Type B pancreatic cell (in vitro differentiated cells): ENCODE results near the gene GET4. TPM values are rescaled to one million over a fixed set of nuclear protein-coding genes. Genes with fewer than 3 reads are reported as not detected.
"Not testable (repeated sequence)": the region's sequence is repeated elsewhere in the genome, so short reads cannot be mapped to it uniquely, and the experiment has no call there.

Source experiments
- DNase-seq: peaks from one replicate; pipeline ENCODE4 v3.0.0; 2021; ENCODE audit warnings: mixed read lengths; ENCODE audit not compliant: unreplicated experiment; ENCODE audit errors: extremely low spot score
- H3K27ac Mint-ChIP-seq: 2 replicates; pipeline ENCODE4 v1.8.0; 2021; ENCODE audit warnings: mild to moderate bottlenecking, mixed read lengths
- H3K27me3 Mint-ChIP-seq: 2 replicates; pipeline ENCODE4 v1.8.0; 2021; ENCODE audit warnings: mixed read lengths
- H3K36me3 Mint-ChIP-seq: 2 replicates; pipeline ENCODE4 v1.8.0; 2021; ENCODE audit warnings: mixed read lengths
- H3K4me1 Mint-ChIP-seq: one replicate; pipeline ENCODE4 v1.8.0; 2021; ENCODE audit warnings: mixed read lengths; ENCODE audit not compliant: unreplicated experiment
- H3K4me3 Mint-ChIP-seq: 2 replicates; pipeline ENCODE4 v1.8.0; 2021; ENCODE audit warnings: mild to moderate bottlenecking, mixed read lengths
- H3K9me3 Mint-ChIP-seq: 2 replicates; pipeline ENCODE4 v1.8.0; 2021; ENCODE audit warnings: mixed read lengths
- total RNA-seq: library from RNA; stranded (reverse); gene quantifications from 2 replicates; pipeline ENCODE4 v1.2.1, GENCODE V29; 2021; ENCODE audit warnings: low replicate concordance
- TF ChIP-seq, protein P1 (sequence below): fragments of 200-600 bp; sonication (generic); conservative IDR thresholded peaks from 2 replicates; pipeline ENCODE4 v1.5.0; 2021; ENCODE audit warnings: antibody characterized with exemption, mild to moderate bottlenecking

GET4 gene
- total RNA-seq, 1 donor from 2014 or later = 46.3 TPM

DNA sequence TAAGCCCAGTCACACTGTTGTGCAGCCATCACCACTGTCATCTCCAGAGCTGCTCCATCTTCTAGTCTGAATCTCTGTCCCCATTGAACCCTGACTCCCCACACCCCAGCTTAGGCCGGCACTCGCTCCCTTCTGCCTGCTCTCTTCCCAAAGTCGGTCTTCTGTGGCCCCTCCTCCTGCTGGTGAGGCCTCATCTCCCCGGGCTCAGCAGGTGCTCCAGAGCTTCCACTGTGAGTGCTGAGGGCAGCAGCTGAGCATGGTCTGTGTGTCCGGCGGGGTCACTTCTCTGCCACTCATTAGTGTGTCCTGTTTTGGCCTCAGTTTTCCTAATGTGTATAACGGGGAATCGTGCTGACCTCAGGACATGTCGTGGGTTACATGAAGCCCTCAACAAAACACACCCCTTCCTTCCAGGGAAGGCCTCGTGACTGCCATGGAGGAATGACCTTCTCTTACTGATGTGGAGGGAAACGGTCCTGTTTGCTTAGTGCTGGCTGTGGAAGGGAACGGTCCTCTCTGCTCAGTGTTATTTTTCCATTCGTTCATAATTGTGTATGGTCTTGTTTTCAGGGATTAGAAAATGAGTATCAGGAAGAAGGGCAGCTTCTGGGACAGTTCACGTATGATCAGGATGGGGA lies 4.3 kb upstream of the GET4 start:
- no peak for DNase-seq
- peaks cover 11% of the 10 kb centered on the region for H3K4me1 Mint-ChIP-seq
- TF ChIP-seq, protein P1, sequence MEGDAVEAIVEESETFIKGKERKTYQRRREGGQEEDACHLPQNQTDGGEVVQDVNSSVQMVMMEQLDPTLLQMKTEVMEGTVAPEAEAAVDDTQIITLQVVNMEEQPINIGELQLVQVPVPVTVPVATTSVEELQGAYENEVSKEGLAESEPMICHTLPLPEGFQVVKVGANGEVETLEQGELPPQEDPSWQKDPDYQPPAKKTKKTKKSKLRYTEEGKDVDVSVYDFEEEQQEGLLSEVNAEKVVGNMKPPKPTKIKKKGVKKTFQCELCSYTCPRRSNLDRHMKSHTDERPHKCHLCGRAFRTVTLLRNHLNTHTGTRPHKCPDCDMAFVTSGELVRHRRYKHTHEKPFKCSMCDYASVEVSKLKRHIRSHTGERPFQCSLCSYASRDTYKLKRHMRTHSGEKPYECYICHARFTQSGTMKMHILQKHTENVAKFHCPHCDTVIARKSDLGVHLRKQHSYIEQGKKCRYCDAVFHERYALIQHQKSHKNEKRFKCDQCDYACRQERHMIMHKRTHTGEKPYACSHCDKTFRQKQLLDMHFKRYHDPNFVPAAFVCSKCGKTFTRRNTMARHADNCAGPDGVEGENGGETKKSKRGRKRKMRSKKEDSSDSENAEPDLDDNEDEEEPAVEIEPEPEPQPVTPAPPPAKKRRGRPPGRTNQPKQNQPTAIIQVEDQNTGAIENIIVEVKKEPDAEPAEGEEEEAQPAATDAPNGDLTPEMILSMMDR = no peak
- H3K9me3 Mint-ChIP-seq = no peaks in the 10 kb centered on the region
- no peak overlapping the region for H3K27ac Mint-ChIP-seq
- H3K4me3 Mint-ChIP-seq = no peak overlapping the region
- H3K27me3 Mint-ChIP-seq = no peaks in the 10 kb centered on the region
- peaks cover 33% of the 10 kb centered on the region for H3K36me3 Mint-ChIP-seq

- peaks cover 30% of the 10 kb centered on the region for H3K36me3 Mint-ChIP-seq
Observed at GRCh38 chr7:872685-873084, 3.7 kb upstream of the GET4 start.

GRCh38 chr7:873367-874002 lies 2.9 kb upstream of the GET4 start:
- H3K27me3 Mint-ChIP-seq = no peaks in the 10 kb centered on the region
- peak overlapping the region; percentile 67 for H3K4me3 Mint-ChIP-seq
- no peaks in the 10 kb centered on the region for H3K9me3 Mint-ChIP-seq
- peaks cover 16% of the 10 kb centered on the region for H3K4me1 Mint-ChIP-seq
- H3K36me3 Mint-ChIP-seq = peaks cover 30% of the 10 kb centered on the region
- TF ChIP-seq, protein P1 = peak; percentile 92
- H3K27ac Mint-ChIP-seq = peak overlapping the region; percentile 90
- no peak for DNase-seq

More at GRCh38 chr7:872685-873084, 3.7 kb upstream of the GET4 start:
- H3K27me3 Mint-ChIP-seq, H3K27ac Mint-ChIP-seq, DNase-seq, H3K4me3 Mint-ChIP-seq, H3K9me3 Mint-ChIP-seq: not testable (repeated sequence)
- H3K4me1 Mint-ChIP-seq = peaks cover 11% of the 10 kb centered on the region

DNA sequence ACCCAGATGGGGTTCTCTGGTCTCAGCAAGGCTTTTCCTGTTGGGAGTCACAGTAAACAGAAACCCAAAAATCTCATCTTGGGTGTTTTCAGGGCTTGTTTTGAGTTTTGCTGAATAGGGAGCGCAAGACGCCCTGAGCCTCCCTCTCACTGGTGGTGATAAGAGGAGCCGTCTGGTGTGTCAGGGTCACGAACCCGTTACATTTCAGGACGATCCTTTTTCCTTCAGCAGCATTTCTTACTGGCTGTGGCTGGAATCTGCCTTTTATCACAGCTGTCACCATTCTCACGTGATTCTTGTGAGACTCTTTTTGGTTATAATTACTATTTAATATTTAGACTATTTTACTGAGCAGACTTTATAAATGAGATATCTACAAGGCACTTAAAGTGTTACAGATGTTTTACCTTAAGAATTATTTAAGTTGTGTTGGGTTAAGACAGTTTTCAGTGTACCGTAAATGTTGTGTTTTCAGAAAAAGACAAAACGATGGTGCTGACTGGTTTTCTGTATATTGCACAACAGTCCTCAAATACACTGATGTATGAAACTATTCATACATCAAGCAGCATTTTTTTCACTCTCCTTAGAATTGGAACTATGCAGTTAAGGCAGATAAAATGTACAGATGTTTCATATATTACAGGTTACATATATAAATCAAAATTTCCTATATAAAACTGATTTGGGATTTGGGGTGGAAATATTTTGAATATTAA lies 2.2 kb upstream of the GET4 start:
- Mint-ChIP-seq H3K27ac (peak overlapping the region; percentile 90), H3K4me3 (peak overlapping the region; percentile 67), H3K9me3 (no peaks in the 10 kb centered on the region), H3K4me1 (peaks cover 18% of the 10 kb centered on the region), H3K36me3 (peaks cover 29% of the 10 kb centered on the region), H3K27me3 (no peaks in the 10 kb centered on the region)
- no peak for DNase-seq
- TF ChIP-seq, protein P1 = no peak

- H3K9me3 Mint-ChIP-seq = no peaks in the 10 kb centered on the region
- H3K4me3 Mint-ChIP-seq = peak overlapping the region; percentile 44
Observed at GRCh38 chr7:875051-875450, 1.3 kb upstream of the GET4 start.

More at GRCh38 chr7:875051-875450, 1.3 kb upstream of the GET4 start:
- no peaks in the 10 kb centered on the region for H3K27me3 Mint-ChIP-seq
- no peak for DNase-seq
- TF ChIP-seq, protein P1 = no peak
- peak overlapping the region; percentile 65 for H3K27ac Mint-ChIP-seq
- H3K4me1 Mint-ChIP-seq = peaks cover 21% of the 10 kb centered on the region
- H3K36me3 Mint-ChIP-seq = peaks cover 26% of the 10 kb centered on the region
